CD4-positive, alpha-beta T cell treated with Interleukin-1 beta for 1 hour (primary cell): ENCODE data around the gene GLRX2.
"Not testable (repeated sequence)": the region's sequence is repeated elsewhere in the genome, so short reads cannot be mapped to it uniquely, and the experiment has no call there.

Source experiments
- DNase-seq, 2 donors: peaks; one replicate each; pipeline ENCODE4 v3.0.0-alpha.2; 2020 to 2022

Gene GLRX2, protein sequence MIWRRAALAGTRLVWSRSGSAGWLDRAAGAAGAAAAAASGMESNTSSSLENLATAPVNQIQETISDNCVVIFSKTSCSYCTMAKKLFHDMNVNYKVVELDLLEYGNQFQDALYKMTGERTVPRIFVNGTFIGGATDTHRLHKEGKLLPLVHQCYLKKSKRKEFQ

DNA sequence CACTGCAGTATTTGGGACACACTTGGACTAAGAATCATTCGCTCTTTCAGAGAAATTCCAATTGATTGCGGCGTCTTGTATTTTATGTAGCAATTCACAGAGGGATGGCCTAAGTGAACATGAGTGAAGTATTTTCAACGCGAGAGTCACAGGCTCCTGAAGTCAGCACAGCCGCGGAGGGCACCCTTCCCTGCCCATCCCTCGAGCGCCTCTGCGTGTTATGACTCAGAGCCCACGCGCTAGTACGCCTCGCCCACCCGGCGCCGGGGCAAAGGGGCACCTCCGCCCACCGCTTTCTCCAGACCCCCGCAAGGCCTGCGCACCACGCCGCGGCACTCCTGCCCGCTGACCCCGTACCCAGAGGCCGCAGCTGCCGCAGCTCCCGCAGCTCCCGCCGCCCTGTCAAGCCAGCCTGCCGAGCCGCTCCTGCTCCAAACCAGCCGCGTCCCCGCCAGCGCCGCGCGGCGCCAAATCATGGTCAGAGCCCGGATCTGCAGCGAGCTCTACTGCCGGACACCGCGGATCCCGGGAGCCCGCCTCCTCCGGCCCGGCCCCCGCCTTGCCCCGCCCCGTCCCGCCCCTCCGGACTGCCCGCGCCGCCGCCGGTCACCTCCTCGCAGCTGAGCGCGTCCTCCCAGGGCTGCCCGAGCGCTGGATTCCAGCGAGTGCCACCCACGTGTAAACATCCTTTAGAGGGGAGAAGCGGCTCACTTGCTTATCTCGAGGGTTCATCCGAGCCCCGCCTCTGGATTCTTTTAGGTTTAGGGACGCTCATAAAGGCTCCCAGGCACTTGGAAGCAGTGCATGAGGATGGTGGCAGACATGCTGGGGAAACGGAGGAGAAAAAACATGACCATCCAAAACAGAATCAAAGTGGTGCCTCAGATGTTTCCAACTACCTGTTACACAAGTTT is at the start of gene GLRX2:
TSS of gene GLRX2 (minus strand) at position 508 of the 914 bp plus-strand sequence. CDS start at position 476, 32 bp downstream.
- peak; percentile 57 to 71 for DNase-seq

DNA sequence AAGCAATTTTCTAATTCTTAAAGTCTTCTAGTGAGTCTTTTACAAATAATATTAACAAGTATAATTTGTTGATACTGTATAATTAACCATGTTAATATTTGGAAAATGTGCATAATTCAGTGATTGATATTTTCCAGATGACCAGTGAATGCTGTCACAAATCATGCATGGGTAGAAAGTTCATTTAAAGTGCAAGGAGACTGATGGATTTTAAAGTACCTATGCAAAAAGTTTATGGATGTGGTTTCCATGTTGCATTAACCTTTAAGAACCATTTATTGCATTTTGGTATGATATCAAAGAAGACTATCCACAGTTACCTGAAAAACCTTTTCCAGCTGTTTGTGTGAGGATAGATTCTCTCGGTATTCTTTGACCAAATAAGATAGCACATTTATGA is 39.8 kb upstream of the GLRX2 start:
- DNase-seq: no peak

DNA sequence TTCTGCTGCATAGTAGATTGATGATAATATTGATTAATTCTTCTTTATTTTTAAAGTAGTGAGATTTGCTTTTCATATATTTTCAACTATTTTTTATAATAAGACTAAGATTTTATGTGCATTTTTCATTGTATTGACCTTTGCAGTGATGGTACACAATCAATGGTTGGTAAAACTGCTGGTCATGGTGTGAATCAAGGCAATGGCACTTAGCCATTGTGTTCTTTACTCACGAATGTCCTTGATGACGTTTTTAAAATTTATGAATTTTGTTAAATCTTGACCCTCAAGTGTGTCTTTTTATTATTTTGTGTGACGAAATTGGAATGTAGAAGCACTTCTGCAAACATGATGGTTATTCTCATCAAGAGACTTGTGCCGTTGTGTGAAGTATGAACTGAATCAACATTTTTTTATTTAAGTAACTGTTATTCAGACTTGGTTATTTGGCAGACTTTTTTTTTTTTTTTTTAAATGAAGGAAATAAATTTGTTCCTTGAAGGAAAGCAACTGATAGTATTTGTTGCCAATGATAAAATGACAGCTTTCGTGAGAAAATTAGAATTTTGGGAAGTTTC is 39.2 kb upstream of the GLRX2 start:
- no peak for DNase-seq

DNA sequence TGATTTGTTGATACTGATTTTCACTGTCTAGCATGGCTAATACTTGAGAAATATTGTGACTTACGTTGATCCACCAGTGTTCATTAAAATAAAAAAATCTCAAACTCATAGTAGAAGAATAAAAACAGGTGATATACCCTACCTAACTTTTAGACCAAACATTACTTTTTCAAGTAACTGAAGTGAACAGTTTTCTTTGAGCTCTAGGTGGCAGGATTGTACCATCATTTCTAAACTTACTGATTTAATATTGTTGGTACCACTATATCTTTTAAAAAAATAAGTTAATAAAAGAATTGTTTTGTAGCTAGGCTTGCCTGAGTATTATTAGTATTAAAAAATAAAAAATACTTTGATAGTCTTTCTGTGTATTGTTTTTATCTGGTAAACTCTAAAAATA is 38.1 kb upstream of the GLRX2 start:
- DNase-seq: no peak

DNA sequence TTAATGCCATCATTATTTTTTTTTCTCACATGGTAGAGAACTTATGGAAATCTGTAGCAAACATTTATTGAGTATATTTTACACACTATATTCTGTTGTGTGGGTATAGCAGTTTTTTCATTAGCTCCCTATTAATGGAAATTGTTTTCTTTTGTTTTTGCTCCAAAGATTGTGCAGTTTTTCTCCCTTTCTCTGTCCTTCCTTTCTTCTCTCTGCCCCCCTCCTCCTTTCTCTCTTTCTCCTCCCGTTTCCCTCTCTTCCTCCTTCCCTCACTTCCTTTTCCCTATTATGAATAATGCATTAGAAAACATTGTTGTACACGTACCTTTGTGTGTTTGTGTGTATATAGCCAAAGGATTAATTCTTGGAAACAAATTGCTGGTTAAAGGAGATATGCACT is 37.2 kb upstream of the GLRX2 start:
- no peak for DNase-seq

DNA sequence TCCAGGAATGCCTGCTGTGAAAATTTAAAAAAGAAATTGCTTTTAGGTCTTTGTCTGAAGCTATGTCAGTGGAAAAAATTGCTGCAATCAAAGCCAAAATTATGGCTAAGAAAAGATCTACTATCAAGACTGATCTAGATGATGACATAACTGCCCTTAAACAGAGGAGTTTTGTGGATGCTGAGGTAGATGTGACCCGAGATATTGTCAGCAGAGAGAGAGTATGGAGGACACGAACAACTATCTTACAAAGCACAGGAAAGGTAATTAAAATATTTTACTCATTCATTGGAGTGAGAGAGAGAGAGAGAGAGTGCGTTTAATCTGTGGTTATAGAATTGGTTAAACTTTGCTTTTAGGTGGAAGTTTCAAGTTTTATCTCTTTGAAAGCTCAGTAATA is 36.6 kb upstream of the GLRX2 start:
- no peak for DNase-seq

DNA sequence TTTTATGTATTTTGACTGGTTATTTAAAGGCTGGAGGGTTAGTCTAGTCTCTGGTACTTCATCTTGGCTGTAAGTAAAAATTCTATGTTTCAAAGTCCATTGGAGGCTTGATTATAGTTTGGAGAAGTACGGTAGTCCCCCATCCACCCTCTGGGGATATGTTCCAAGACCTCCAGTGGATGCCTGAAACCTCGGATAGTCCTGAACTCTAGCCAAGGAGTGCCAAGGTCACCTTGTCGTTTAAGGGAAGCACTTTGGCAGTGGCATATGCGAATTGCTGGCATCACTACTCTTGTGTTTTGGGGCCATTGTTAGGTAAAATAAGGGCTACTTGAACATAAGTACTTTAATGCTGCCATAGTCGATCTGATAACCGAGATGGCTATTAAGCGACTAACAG is 35.0 kb upstream of the GLRX2 start:
- DNase-seq: no peak

DNA sequence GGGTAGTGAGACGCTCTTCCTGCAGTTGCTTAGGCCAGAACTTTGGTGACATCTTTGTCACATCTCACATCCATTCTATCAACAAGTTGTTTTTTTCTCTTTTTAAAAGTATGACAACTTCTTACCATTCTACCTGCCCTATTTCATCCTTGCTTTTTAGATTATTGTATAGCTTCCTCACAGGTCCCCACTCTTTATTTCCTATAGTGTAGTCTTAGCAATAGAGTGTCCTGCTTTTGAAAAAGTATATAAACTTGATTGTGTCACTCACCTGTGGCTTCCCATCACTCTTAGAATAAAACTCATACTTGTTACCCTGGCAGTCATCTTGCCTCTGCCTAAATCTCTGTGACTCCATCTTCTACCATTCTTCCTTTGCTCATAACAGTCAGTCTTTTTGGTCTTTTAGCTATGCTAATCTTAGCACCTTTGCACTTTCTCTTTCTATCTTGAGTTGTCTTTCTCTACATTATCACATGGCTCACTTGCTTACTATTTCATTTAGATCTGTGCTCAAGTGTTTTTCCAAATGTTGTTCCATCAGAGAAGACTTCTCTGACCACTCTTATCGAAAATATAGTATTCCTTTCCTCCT is 26.1 kb upstream of the GLRX2 start:
- DNase-seq: no peak

DNA sequence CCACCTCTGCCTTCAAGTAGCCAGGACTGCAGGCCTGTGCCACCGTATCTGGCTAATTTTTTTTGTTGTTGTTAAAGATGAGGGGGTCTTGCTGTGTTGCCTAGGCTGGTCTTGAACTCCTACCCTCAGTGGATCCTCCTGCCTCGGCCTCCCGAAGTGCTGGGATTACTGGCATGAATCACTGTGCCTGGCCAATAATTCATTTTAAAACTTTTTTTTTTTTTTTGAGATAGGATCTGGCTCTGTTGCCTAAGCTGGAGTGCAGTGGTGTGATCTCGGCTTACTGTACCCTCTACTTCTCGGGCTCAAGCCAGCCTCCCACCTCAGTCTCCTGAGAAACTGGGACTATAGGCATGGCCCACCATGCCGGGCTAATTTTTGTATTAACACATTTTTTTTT is 20.2 kb upstream of the GLRX2 start:
- DNase-seq: no peak

DNA sequence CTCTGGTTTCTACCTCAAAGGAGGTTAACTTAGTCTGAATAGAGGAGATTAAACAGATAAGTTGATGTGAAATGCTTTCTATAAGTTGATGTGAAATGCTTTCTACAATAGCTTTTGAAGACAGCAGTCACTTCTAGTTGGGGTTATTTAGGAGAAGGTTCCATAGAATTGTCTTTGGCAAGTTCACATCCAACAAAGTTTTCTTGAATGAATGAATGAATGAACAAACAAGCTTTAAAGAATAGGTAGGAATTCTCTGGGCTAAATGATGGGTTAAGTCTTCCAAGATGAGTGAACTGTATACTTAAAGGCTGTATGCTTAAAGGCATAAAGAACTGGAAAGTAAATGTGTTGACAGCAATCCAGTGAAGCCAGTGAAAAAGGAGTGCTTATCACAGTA is 18.5 kb upstream of the GLRX2 start:
- no peak for DNase-seq

DNA sequence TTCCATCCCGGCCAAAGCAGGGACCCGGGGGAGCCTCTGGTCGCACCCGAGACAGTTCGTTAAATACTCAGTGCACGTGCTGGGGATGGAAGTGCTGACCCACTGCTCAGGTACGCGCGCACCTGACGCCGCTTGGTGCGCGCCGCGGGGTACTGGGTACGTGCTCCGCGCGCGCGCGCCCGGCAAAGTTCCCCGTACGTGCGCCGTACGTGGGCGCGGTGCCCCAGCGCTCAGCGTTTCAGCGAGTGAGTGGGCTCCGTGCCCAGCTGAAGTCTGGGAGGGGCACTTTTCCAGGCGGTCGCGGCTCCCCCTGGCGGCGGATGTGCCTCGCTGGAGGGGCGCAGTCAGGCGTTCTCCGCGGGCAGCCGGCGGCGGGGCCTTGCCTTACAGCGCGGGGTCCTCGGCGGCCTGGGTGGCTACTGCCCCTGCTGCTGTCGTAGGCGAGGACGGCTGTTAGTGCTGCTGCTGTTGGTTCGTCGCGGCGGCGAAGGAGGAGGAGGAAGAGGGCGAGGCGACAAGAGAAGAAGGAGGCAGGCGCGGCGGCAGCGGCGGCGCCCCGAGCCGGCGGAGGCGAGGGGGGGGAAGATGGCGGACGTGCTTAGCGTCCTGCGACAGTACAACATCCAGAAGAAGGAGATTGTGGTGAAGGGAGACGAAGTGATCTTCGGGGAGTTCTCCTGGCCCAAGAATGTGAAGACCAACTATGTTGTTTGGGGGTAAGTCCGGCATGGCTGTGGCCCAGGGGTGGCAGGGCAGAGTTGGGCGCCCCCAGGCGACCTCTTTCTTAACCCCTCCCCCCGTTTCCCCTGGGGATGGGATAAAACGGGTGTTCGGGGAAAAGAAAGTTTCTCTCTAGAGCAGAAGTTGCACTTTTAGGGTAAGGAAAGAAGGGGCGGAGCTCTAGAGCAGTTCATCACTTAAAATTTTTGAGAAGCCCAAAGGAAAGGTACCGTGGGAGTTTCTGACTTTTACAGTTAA is 16.7 kb upstream of the GLRX2 start, which contains the start of gene CDC73:
TSS of gene CDC73 (plus strand) at position 416 of the 978 bp plus-strand sequence. CDS start at position 586, 170 bp downstream.
- peak; percentile 98 to 99 for DNase-seq

DNA sequence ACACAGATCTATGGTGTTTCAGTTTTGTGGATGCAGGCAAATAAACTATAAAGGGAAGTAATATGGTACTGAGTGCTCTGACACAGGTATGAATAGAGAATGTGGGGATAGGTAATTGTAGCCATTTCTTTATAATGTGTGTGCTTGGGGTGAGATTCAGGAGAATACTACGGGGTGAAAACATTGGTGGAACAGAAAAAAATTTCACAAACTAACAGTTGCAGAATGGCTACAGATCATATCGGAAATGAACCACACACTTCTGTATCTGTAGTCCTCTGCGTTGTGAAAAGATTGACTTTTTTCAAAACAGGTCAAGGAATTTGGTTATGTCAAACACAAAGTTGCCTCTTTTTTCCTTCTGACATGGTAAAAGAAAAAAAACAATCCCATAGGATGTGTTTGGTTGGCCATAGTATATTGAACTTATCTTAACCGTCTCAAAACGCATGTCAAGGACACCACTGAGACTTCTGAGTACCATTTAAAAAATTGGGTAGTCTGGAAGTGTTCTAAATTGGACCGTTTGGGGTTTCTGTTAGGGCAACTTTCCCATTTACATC is 15.5 kb upstream of the GLRX2 start:
- DNase-seq: no peak

DNA sequence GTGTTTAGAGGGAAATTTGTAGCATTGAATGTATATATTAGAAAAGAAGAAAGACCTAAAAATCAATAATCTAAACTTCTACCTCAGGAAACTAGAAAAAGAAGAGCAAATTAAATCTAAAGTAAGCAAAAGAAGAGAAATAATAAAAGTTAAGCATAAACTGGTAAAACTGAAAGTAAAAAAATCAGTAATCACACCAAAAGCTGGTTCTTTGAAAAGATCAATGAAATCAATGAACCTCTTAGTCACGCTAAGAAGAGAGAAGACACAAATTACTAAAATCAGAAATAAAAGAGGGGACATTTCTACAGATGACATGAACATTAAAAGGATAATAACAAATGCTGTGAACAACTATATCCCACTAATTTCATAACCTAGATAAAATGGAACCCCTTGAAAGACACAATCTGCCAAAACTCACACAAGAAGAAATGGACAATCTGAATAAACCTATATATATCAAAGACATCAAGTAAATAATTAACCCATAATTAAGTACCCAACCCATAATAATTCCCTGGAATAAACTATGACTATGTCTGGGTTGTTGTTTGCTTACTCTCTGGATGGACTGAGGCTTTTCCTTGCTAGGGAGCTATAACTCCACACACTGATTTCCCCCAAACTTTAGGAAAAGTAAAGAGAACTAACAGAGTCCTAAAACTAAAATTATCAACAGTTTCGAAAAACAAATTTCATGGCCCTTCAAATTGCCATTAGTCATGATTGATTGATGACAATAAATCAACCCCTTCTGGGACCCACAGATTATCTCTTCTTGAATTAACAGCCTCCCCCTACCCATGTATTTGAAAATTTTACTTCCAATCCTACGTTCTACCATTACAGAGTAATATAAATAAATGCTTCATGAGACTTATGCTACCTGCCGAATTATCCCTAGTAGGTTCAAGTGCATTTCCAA is 13.9 kb upstream of the GLRX2 start:
- no peak for DNase-seq

DNA sequence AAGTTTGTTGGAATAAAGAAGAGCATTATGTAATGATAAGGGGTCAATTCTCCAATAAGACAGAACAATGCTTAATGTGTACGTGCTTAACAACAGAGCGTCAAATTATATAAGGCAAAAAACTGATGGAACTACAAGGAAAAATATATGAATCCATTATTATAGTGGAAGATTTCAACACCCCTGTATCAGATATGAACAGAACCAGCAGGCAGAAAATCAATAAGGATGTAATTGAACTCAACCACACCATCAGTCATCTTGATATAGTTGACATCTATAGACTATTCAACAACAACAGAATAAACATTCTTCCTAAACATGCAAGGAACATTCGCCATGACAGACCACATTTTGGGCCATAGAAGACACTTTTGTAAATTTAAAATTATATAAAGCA is 13.0 kb upstream of the GLRX2 start:
- no peak for DNase-seq

DNA sequence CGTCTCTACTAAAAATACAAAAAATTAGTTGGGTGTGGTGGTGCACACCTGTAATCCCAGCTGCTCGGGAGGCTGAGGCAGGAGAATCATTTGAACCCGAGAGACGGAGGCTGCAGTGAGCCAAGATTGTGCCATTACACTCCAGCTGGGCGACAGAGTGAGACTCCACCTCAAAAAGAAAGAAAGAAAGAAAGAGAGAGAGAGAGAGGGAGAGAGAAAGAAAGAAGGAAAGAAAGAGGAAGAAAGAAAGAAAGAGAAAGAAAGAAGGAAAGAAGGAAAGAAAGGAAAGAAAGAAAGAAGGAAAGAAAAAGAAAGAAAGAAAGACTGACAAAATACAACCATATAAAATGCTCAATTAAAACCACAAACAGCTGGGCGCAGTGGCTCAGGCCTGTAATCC is 12.0 kb upstream of the GLRX2 start:
- DNase-seq: not testable (repeated sequence)

DNA sequence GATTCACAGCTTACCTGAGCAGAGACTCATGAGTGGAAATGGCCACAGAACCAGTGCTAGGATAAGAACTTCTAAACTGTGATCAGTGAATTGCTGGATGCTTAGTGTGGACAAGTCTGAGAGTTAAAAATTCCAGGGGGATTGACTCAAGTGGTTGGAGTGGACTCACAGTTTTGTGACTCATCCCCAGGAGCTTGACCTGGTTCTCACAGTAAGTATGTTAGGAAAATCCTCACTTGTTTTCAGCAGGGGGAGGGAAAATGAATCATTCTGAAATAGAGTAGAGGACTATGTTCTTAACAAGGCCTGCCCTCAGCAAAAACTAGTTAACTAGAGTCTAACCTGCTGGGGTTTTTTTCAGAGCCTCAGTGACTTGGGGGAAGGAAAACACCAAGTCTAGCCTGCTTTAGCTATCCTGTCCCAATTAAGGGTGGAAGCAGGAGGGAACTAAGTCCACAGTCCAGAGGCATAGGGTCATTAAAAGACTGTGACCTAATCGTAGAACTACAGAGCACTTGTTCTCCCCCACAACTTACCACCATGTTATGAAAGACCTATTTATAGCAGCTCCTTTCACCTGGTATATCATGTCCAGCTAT is 10.5 kb upstream of the GLRX2 start:
- no peak for DNase-seq

DNA sequence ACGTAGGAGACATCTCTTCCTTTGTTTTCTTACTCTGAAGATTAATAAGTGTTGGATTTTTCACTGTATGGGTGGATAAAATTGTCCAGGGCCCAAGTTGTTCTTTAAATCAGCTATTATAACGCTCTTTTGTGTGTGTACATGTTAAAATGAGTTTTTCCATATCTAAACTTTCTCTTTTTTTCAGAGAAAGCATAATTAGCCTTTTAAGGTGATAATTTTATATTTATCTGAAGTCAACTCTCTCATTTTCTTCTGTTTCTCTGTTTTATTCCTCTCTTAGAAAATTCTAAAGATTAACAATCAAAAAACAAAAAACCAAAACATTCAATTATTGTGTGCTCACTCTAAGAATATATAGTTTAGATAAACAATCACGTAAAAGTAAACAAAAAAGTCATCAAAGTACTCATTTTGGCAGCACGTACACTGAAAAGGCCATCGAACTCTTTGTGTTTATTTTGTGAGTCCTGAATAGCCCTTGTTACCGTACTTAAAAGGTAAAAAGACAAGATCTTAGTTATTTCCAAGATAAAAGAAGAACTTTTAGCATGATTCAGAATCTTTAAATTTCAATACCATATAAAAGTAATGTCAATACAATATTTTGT is 9.4 kb upstream of the GLRX2 start:
- DNase-seq: no peak

DNA sequence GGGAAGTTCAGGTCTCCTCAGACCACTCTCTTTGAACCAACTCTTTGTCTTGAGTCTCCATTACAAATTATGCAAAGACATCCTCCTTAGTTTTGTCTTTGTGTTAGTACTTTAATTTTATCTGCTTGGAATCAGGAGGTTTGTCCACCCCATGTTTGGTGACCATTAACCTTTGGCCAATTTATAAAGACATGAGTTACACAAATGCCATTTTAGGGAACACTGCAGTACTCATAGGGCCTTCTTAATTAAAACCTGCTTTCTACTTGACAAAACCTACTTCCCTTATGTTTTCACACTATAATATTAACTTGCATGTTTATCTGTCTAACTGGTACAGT is 8.7 kb upstream of the GLRX2 start:
- no peak for DNase-seq

DNA sequence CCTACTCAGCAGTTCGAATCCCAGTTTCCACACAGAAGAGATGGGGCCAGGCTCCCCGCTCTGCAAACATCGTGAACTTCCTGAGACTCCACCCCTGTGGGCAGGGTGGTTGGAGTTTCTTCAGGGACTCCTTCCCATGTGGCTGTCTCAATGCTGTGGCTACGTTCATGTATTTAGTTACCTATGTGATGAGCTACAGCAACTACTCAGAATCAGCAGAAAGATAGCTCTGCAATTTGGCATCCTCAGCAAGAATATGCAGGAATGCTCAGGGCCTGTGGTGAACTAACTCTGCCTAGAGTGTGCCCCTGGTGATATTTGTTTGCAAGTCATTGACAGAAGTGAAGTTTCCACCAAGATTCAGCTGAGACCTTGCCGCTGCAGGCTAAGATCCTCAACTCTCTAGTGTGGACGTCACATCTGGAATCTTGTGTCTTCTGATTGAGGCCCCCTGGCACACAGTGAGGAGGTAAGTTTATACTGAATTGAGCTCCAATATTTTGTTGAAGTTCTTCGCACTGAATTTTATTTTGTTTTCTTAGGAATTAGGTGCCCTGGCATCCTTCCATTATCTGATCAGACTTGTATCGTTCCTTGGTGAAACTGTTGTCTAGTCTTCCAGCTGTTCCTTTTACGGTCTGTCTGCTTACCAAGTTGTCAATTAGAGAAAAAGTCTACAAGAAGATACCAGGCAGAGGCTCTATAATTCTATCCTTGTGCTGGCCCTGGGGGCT is 8.2 kb upstream of the GLRX2 start:
- no peak for DNase-seq
